HUES48 (cell line): ENCODE results near the gene NCF2.

ENCODE experiments used
- H3K27ac ChIP-seq: one replicate; pipeline ENCODE4 v1.7.0; 2013; ENCODE audit warnings: low read depth, low read length, inconsistent platforms
- H3K27me3 ChIP-seq: 2 replicates; pipeline ENCODE4 v1.6.1; 2013; ENCODE audit warnings: mild to moderate bottlenecking, low read length; ENCODE audit not compliant: control insufficient read depth, insufficient read depth
- H3K36me3 ChIP-seq: 2 replicates; pipeline ENCODE4 v1.6.1; 2013; ENCODE audit warnings: low read length; ENCODE audit not compliant: control insufficient read depth, insufficient read depth
- H3K4me1 ChIP-seq: 2 replicates; pipeline ENCODE4 v1.6.1; 2013; ENCODE audit warnings: mild to moderate bottlenecking, low read length; ENCODE audit not compliant: control insufficient read depth, insufficient read depth
- H3K4me3 ChIP-seq: 2 replicates; pipeline ENCODE4 v1.5.1; 2013; ENCODE audit warnings: mild to moderate bottlenecking, low read depth, low read length
- H3K9ac ChIP-seq: 2 replicates; pipeline ENCODE4 v1.6.1; 2013; ENCODE audit warnings: mild to moderate bottlenecking, low read depth, low read length, moderate library complexity
- H3K9me3 ChIP-seq: 2 replicates; pipeline ENCODE4 v1.6.1; 2013; ENCODE audit warnings: low read length; ENCODE audit not compliant: control insufficient read depth, insufficient read depth

NCF2 gene

GRCh38 chr1:183584147-183584546, 6.1 kb downstream of the NCF2 start:
- Histone ChIP-seq H3K9me3 (no peaks in the 10 kb centered on the region), H3K27ac (no peak overlapping the region)

GRCh38 chr1:183583466-183583865, 6.8 kb downstream of the NCF2 start:
- no peak overlapping the region for H3K4me3 ChIP-seq
- no peaks in the 10 kb centered on the region for H3K27me3 ChIP-seq
- H3K27ac ChIP-seq = no peak overlapping the region
- H3K4me1 ChIP-seq = peaks cover 10% of the 10 kb centered on the region; the same call in 1 of the 2 replicates
- no peaks in the 10 kb centered on the region for H3K9me3 ChIP-seq
- H3K36me3 ChIP-seq = no peaks in the 10 kb centered on the region
- no peak overlapping the region for H3K9ac ChIP-seq

More at GRCh38 chr1:183584147-183584546, 6.1 kb downstream of the NCF2 start:
- no peaks in the 10 kb centered on the region for H3K36me3 ChIP-seq
- H3K4me3 ChIP-seq = no peak overlapping the region
- H3K9ac ChIP-seq = no peak overlapping the region
- H3K4me1 ChIP-seq = peaks cover 10% of the 10 kb centered on the region; the same call in 1 of the 2 replicates
- no peaks in the 10 kb centered on the region for H3K27me3 ChIP-seq

- Histone ChIP-seq H3K27me3 (no peaks in the 10 kb centered on the region), H3K9me3 (no peaks in the 10 kb centered on the region), H3K27ac (no peak overlapping the region), H3K9ac (no peak overlapping the region), H3K4me3 (no peak overlapping the region), H3K4me1 (peaks cover 10% of the 10 kb centered on the region; the same call in 1 of the 2 replicates), H3K36me3 (no peaks in the 10 kb centered on the region)
Measured at GRCh38 chr1:183582021-183582713, 8.1 kb downstream of the NCF2 start.

GRCh38 chr1:183580281-183580682, 10.0 kb downstream of the NCF2 start:
- Histone ChIP-seq H3K9me3 (no peaks in the 10 kb centered on the region), H3K4me3 (no peak overlapping the region), H3K27me3 (no peaks in the 10 kb centered on the region), H3K36me3 (no peaks in the 10 kb centered on the region), H3K4me1 (0 out of 2 replicates have a peak, but pooled peaks cover 6% of the 10 kb centered on the region), H3K9ac (no peak overlapping the region), H3K27ac (no peak overlapping the region)

- H3K9ac ChIP-seq = no peak overlapping the region
- H3K4me1 ChIP-seq = 0 out of 2 replicates have a peak, but pooled peaks cover 6% of the 10 kb centered on the region
Measured at GRCh38 chr1:183578856-183579255, 11.4 kb downstream of the NCF2 start.

GRCh38 chr1:183577897-183578465, 12.3 kb downstream of the NCF2 start:
- H3K27me3 ChIP-seq = no peaks in the 10 kb centered on the region
- no peak overlapping the region for H3K9ac ChIP-seq
- no peaks in the 10 kb centered on the region for H3K9me3 ChIP-seq
- H3K4me3 ChIP-seq = no peak overlapping the region
- H3K36me3 ChIP-seq = no peaks in the 10 kb centered on the region
- H3K27ac ChIP-seq = no peak overlapping the region
- H3K4me1 ChIP-seq = 0 out of 2 replicates have a peak, but pooled peaks cover 6% of the 10 kb centered on the region

More at GRCh38 chr1:183578856-183579255, 11.4 kb downstream of the NCF2 start:
- Histone ChIP-seq H3K9me3 (no peaks in the 10 kb centered on the region), H3K27me3 (no peaks in the 10 kb centered on the region), H3K36me3 (no peaks in the 10 kb centered on the region), H3K4me3 (no peak overlapping the region), H3K27ac (no peak overlapping the region)

- Histone ChIP-seq H3K9me3 (no peaks in the 10 kb centered on the region), H3K9ac (no peak overlapping the region), H3K36me3 (no peaks in the 10 kb centered on the region), H3K27ac (no peak overlapping the region), H3K4me1 (0 out of 2 replicates have a peak, but pooled peaks cover 6% of the 10 kb centered on the region), H3K4me3 (no peak overlapping the region), H3K27me3 (no peaks in the 10 kb centered on the region)
Measured at GRCh38 chr1:183576537-183576936, 13.7 kb downstream of the NCF2 start.

GRCh38 chr1:183575606-183576005, 14.7 kb downstream of the NCF2 start:
- Histone ChIP-seq H3K27ac (no peak overlapping the region), H3K9me3 (no peaks in the 10 kb centered on the region), H3K27me3 (no peaks in the 10 kb centered on the region), H3K4me3 (no peak overlapping the region), H3K9ac (no peak overlapping the region), H3K36me3 (no peaks in the 10 kb centered on the region), H3K4me1 (0 out of 2 replicates have a peak, but pooled peaks cover 6% of the 10 kb centered on the region)

GRCh38 chr1:183572721-183573120, 17.5 kb downstream of the NCF2 start:
- H3K27ac ChIP-seq = no peak overlapping the region
- no peak overlapping the region for H3K4me3 ChIP-seq
- H3K27me3 ChIP-seq = no peaks in the 10 kb centered on the region
- H3K9me3 ChIP-seq = no peaks in the 10 kb centered on the region
- no peaks in the 10 kb centered on the region for H3K36me3 ChIP-seq
- no peaks in the 10 kb centered on the region; the same call in 1 of the 2 replicates for H3K4me1 ChIP-seq
- no peak overlapping the region for H3K9ac ChIP-seq

GRCh38 chr1:183571678-183572268, 18.5 kb downstream of the NCF2 start:
- H3K27me3 ChIP-seq = no peaks in the 10 kb centered on the region
- no peak overlapping the region for H3K9ac ChIP-seq
- H3K9me3 ChIP-seq = no peaks in the 10 kb centered on the region
- H3K27ac ChIP-seq = no peak overlapping the region
- no peaks in the 10 kb centered on the region for H3K36me3 ChIP-seq
- no peak overlapping the region for H3K4me3 ChIP-seq
- no peaks in the 10 kb centered on the region; the same call in 1 of the 2 replicates for H3K4me1 ChIP-seq

GRCh38 chr1:183570451-183570850, 19.8 kb downstream of the NCF2 start:
- Histone ChIP-seq H3K4me3 (no peak overlapping the region), H3K27ac (no peak overlapping the region), H3K4me1 (no peaks in the 10 kb centered on the region; the same call in 1 of the 2 replicates), H3K9me3 (no peaks in the 10 kb centered on the region), H3K36me3 (no peaks in the 10 kb centered on the region), H3K9ac (no peak overlapping the region), H3K27me3 (no peaks in the 10 kb centered on the region)
